RCC 7860 (cell line): ENCODE results near the gene BSN.
"Not testable (repeated sequence)": the region's sequence is repeated elsewhere in the genome, so short reads cannot be mapped to it uniquely, and the experiment has no call there.

Experiments used
- DNase-seq: peaks from one replicate; pipeline ENCODE4 v3.0.0-alpha.2; 2015; ENCODE audit warnings: low spot score
- FAIRE-seq: peaks from 2 replicates; lab custom pipeline; 2012; peaks lifted over from hg19 to GRCh38; lab: Jason Lieb, UNC

BSN gene

GRCh38 chr3:49534581-49535441 lies 19.5 kb upstream of the BSN start:
- FAIRE-seq = no peak
- DNase-seq = peak; percentile 10

GRCh38 chr3:49535971-49536874 lies 18.1 kb upstream of the BSN start:
- FAIRE-seq (no peak), DNase-seq (no peak)

GRCh38 chr3:49536875-49537533 lies 17.3 kb upstream of the BSN start:
- FAIRE-seq (no peak), DNase-seq (no peak)

GRCh38 chr3:49539659-49540560 lies 14.4 kb upstream of the BSN start:
- FAIRE-seq (no peak), DNase-seq (peak; percentile 80)

- no peak for FAIRE-seq
- no peak for DNase-seq
These were observed 2.2 kb upstream of the BSN start for GRCh38 chr3:49552087-49552486.

- FAIRE-seq (no peak), DNase-seq (no peak)
These were observed 969 bp upstream of the BSN start for GRCh38 chr3:49553324-49553691.

- FAIRE-seq = no peak
- no peak for DNase-seq
These were observed 472 bp downstream of the BSN start for GRCh38 chr3:49554633-49555265.

- FAIRE-seq (no peak), DNase-seq (no peak)
These were observed 2.4 kb downstream of the BSN start for GRCh38 chr3:49556500-49557275.

- FAIRE-seq (no peak), DNase-seq (no peak)
These were observed 8.8 kb downstream of the BSN start for GRCh38 chr3:49563040-49563578.

- no peak for DNase-seq
- FAIRE-seq = no peak
These were observed 9.5 kb downstream of the BSN start for GRCh38 chr3:49563766-49564165.

GRCh38 chr3:49566312-49566711 lies 12.0 kb downstream of the BSN start:
- FAIRE-seq (no peak), DNase-seq (no peak)

- FAIRE-seq = no peak
- DNase-seq = no peak
These were observed 13.1 kb downstream of the BSN start for GRCh38 chr3:49567406-49567805.

GRCh38 chr3:49568965-49569364 lies 14.7 kb downstream of the BSN start:
- DNase-seq (no peak), FAIRE-seq (no peak)

- FAIRE-seq (no peak), DNase-seq (no peak)
These were observed 15.9 kb downstream of the BSN start for GRCh38 chr3:49570028-49570654.

- no peak for FAIRE-seq
- DNase-seq = no peak
These were observed 27.9 kb downstream of the BSN start for GRCh38 chr3:49582177-49582576.

GRCh38 chr3:49585261-49585755 lies 31.0 kb downstream of the BSN start:
- FAIRE-seq, DNase-seq: not testable (repeated sequence)

- no peak for DNase-seq
- no peak for FAIRE-seq
These were observed 37.3 kb downstream of the BSN start for GRCh38 chr3:49591615-49592014.

- no peak for DNase-seq
- FAIRE-seq = no peak
These were observed 38.8 kb downstream of the BSN start for GRCh38 chr3:49593041-49593440.
